ENCODE measurements around the gene TOM1.

TOM1 gene

GRCh38 chr22:35307372-35307771 is 7.7 kb downstream of the TOM1 start:
- no peak for TF ChIP-seq ZFX (IDR thresholded peaks at IDR 0.05; ENCODE audit: borderline replicate concordance)
- no peak for TF ChIP-seq CTCF (IDR thresholded peaks at IDR 0.05)
- no peak overlapping the region for H3K27ac ChIP-seq

- no peak for TF ChIP-seq ZFX (IDR thresholded peaks at IDR 0.05; ENCODE audit: borderline replicate concordance)
- no peak for TF ChIP-seq CTCF (IDR thresholded peaks at IDR 0.05)
- H3K27ac ChIP-seq, result no peak overlapping the region
Measured at GRCh38 chr22:35307892-35308291, 8.2 kb downstream of the TOM1 start.

- TF ChIP-seq CTCF (IDR thresholded peaks at IDR 0.05), result no peak
- no peak for TF ChIP-seq ZFX (IDR thresholded peaks at IDR 0.05; ENCODE audit: borderline replicate concordance)
- no peak overlapping the region for H3K27ac ChIP-seq
Measured at GRCh38 chr22:35308480-35309021, 8.9 kb downstream of the TOM1 start.

- H3K27ac ChIP-seq, result no peak overlapping the region
- TF ChIP-seq CTCF (IDR thresholded peaks at IDR 0.05) (no peak), ZFX (IDR thresholded peaks at IDR 0.05; ENCODE audit: borderline replicate concordance) (no peak)
Measured at GRCh38 chr22:35310556-35311550, 11.2 kb downstream of the TOM1 start.

- TF ChIP-seq ZFX (IDR thresholded peaks at IDR 0.05; ENCODE audit: borderline replicate concordance), result no peak
- TF ChIP-seq CTCF (IDR thresholded peaks at IDR 0.05), result no peak
- H3K27ac ChIP-seq, result no peak overlapping the region
Measured at GRCh38 chr22:35311551-35311999, 11.9 kb downstream of the TOM1 start.

- no peak overlapping the region for H3K27ac ChIP-seq
- TF ChIP-seq CTCF (IDR thresholded peaks at IDR 0.05) (no peak), ZFX (IDR thresholded peaks at IDR 0.05; ENCODE audit: borderline replicate concordance) (no peak)
Measured at GRCh38 chr22:35312198-35313059, 12.7 kb downstream of the TOM1 start.

Measured in 22Rv1 (cell line).